HCT116 (cell line): ENCODE results near the gene SUPT4H1.

Experiments
- EGR1 ChIP-seq: IDR thresholded peaks from 2 replicates; pipeline ENCODE4 v1.6.1; 2012; ENCODE audit warnings: low read depth
- EZH2 ChIP-seq: fragments of 200-600 bp; sonication (generic); IDR thresholded peaks from 2 replicates; pipeline ENCODE4 v1.6.1; 2017; ENCODE audit warnings: antibody characterized with exemption, mixed run types
- POLR2AphosphoS5 ChIP-seq: IDR thresholded peaks from 2 replicates; pipeline ENCODE4 v1.6.1; 2011; ENCODE audit warnings: mild to moderate bottlenecking, low read depth, low read length, moderate library complexity
- RAD21 ChIP-seq: IDR thresholded peaks from 2 replicates; pipeline ENCODE4 v1.6.1; 2012; ENCODE audit warnings: low read depth, mild to moderate bottlenecking
- SRF ChIP-seq: IDR thresholded peaks from 2 replicates; pipeline ENCODE4 v1.6.1; 2012; ENCODE audit warnings: low read depth
- TCF7L2 ChIP-seq: IDR thresholded peaks from 2 replicates; pipeline ENCODE4 v1.7.0; 2011; ENCODE audit warnings: borderline replicate concordance, inconsistent platforms; ENCODE audit not compliant: insufficient read depth, insufficient read length; ENCODE audit errors: extremely low read depth
- YY1 ChIP-seq: IDR thresholded peaks from 2 replicates; pipeline ENCODE4 v1.6.1; 2011; ENCODE audit warnings: low read length, low read depth, moderate library complexity, mild to moderate bottlenecking; ENCODE audit not compliant: insufficient replicate concordance; ENCODE audit errors: extremely low read depth
- ZNF274 ChIP-seq: fragments of 200-500 bp; sonication (Bioruptor generic); IDR thresholded peaks from 2 replicates; pipeline ENCODE4 v1.6.1; 2014; ENCODE audit warnings: mild to moderate bottlenecking, low read depth, low read length, inconsistent platforms
- TF ChIP-seq, protein P1 (sequence below): IDR thresholded peaks from 2 replicates; pipeline ENCODE4 v1.6.1; 2012; ENCODE audit warnings: low read depth

DNA sequence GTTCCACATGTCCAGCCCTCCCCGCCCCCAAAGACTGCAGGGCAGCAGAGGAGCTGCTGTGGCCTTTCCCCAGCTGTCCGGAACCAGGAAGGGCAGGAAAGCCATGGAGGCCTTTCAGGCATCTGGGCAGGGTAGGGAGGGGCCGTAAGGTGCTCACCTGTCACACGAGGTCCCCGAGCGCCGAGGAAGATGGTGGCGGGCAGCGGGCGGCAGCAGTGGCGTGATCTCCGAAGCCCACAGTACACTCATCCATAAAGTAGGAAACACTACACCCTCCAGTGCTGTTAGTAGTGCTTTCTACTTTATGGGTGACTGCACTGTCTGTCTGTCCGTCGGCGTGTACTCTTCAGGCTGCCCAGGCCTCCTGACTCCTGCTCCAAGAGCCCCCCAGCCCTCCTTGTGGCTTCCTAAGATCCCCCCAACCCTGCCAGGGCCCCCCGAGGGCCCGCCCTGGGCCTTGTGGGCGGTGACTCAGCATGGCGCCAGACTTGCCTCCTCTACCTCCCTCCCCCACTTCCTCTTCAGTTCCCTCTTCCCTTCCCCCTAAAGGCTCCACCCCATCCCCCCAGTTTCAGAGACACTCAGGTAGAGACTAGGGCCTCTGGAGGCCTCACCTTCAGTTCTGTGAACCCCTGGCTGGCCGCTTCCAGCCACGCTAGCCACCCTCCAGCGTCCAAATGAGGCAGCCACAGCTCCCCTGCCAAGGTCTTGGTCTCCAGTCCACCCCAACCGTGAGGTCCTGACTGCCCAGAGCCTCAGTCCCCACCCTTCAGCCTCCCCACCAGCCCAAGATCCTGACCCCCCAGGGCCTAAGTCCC is 20.8 kb downstream of the SUPT4H1 start:
- TF ChIP-seq ZNF274 (no peak), EGR1 (no peak), TCF7L2 (no peak), EZH2 (no peak), RAD21 (no peak), YY1 (no peak), POLR2AphosphoS5 (no peak), SRF (no peak)
- TF ChIP-seq, protein P1, sequence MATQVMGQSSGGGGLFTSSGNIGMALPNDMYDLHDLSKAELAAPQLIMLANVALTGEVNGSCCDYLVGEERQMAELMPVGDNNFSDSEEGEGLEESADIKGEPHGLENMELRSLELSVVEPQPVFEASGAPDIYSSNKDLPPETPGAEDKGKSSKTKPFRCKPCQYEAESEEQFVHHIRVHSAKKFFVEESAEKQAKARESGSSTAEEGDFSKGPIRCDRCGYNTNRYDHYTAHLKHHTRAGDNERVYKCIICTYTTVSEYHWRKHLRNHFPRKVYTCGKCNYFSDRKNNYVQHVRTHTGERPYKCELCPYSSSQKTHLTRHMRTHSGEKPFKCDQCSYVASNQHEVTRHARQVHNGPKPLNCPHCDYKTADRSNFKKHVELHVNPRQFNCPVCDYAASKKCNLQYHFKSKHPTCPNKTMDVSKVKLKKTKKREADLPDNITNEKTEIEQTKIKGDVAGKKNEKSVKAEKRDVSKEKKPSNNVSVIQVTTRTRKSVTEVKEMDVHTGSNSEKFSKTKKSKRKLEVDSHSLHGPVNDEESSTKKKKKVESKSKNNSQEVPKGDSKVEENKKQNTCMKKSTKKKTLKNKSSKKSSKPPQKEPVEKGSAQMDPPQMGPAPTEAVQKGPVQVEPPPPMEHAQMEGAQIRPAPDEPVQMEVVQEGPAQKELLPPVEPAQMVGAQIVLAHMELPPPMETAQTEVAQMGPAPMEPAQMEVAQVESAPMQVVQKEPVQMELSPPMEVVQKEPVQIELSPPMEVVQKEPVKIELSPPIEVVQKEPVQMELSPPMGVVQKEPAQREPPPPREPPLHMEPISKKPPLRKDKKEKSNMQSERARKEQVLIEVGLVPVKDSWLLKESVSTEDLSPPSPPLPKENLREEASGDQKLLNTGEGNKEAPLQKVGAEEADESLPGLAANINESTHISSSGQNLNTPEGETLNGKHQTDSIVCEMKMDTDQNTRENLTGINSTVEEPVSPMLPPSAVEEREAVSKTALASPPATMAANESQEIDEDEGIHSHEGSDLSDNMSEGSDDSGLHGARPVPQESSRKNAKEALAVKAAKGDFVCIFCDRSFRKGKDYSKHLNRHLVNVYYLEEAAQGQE, result no peak
